ENCODE data around the gene ATP10A. TPM values are rescaled to one million over a fixed set of nuclear protein-coding genes. Genes with fewer than 3 reads are reported as not detected.

Gene ATP10A
- total RNA-seq, 1 experiment from 2014 or later, result 3.9 TPM

DNA sequence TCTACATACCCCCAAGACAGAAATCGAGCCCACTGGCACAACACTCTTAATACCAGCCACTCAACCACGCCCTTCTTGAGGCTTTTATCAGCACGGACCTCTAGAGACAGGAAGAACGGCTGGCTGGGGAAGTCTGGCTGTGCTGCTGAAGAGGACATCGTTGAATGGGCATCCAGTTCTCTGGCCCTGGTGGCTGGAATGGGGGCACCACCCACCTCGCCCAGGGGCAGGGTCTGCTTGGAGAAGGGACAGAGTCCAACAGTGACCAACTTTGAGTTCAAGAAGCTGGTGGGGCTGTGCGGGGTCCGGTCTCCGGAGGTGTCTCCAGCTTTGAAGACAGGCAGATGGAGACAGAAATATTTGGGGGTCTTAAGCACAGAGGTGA, 77.5 kb downstream of the ATP10A start:
- Mint-ChIP-seq H3K4me3 (no peak overlapping the region), H3K36me3 (ENCODE audit: insufficient read depth in 1 of 3, low read depth in 3 of 3) (no peaks in the 10 kb centered on the region), H3K9me3 (no peaks in the 10 kb centered on the region; a peak in 1 of 5 replicates), H3K27me3 (ENCODE audit: low read depth) (peaks cover 3% of the 10 kb centered on the region; the same call in 1 of the 2 replicates), H3K27ac (peak overlapping the region in 2 of 3 experiments; percentile 20 to 89; a peak in 2 of 7 replicates), H3K4me1 (peaks cover 27 to 34% of the 10 kb centered on the region in 2 experiments)
- no peak overlapping the region for H3K18ac ChIP-seq (ENCODE audit: insufficient read length, low read depth, low read length)
- no peaks in the 10 kb centered on the region for H3K27me3 ChIP-seq (ENCODE audit: insufficient read depth, low read length)
- H2BK5ac ChIP-seq (ENCODE audit: insufficient read length, low read length), result no peak overlapping the region
- no peaks in the 10 kb centered on the region for H4K20me1 ChIP-seq (ENCODE audit: control insufficient read depth, insufficient read depth, insufficient read length)
- TF ChIP-seq, protein P1, sequence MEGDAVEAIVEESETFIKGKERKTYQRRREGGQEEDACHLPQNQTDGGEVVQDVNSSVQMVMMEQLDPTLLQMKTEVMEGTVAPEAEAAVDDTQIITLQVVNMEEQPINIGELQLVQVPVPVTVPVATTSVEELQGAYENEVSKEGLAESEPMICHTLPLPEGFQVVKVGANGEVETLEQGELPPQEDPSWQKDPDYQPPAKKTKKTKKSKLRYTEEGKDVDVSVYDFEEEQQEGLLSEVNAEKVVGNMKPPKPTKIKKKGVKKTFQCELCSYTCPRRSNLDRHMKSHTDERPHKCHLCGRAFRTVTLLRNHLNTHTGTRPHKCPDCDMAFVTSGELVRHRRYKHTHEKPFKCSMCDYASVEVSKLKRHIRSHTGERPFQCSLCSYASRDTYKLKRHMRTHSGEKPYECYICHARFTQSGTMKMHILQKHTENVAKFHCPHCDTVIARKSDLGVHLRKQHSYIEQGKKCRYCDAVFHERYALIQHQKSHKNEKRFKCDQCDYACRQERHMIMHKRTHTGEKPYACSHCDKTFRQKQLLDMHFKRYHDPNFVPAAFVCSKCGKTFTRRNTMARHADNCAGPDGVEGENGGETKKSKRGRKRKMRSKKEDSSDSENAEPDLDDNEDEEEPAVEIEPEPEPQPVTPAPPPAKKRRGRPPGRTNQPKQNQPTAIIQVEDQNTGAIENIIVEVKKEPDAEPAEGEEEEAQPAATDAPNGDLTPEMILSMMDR (conservative IDR thresholded peaks at IDR 0.05), result no peak
- H2BK15ac ChIP-seq (ENCODE audit: low read depth, low read length), result no peak overlapping the region
- no peak overlapping the region for H4K91ac ChIP-seq (ENCODE audit: insufficient read length, low read depth, low read length)
- no peak overlapping the region for H3K27ac ChIP-seq (ENCODE audit: insufficient read length, low read depth, low read length)
- no peak overlapping the region for H2BK12ac ChIP-seq (ENCODE audit: insufficient read length, low read depth, low read length)
- H3T11ph ChIP-seq (ENCODE audit: low read length), result no peak overlapping the region
- no peak overlapping the region for H2BK120ac ChIP-seq (ENCODE audit: low read depth, low read length, poor library complexity, severe bottlenecking)
- H3K23me2 ChIP-seq (ENCODE audit: insufficient read length, low read depth, low read length, poor library complexity, severe bottlenecking), result no peaks in the 10 kb centered on the region
- no peak overlapping the region for H3K9ac ChIP-seq (ENCODE audit: extremely low read depth, insufficient read length, low read length)
- H3K4ac ChIP-seq (ENCODE audit: low read depth, low read length), result no peak overlapping the region
- H3K4me2 ChIP-seq (ENCODE audit: insufficient read depth, insufficient read length, low read length), result no peak overlapping the region
- peaks cover 4% of the 10 kb centered on the region; the same call in 1 of the 2 replicates for H3K4me1 ChIP-seq (ENCODE audit: insufficient read depth, low read length)
- no peak overlapping the region for H3K56ac ChIP-seq (ENCODE audit: insufficient read length, low read depth, low read length)
- no peak overlapping the region for H3K14ac ChIP-seq (ENCODE audit: insufficient read depth, low read length)
- H3K9me3 ChIP-seq (ENCODE audit: control insufficient read depth, low read depth, low read length), result no peaks in the 10 kb centered on the region
- DNase-seq, result no peak
- no CpG with 5 or more reads among the region's 9 CpGs for WGBS (ENCODE audit: extremely low coverage, insufficient read length, low lambda C conversion rate)
- no peak overlapping the region for H2AFZ ChIP-seq (ENCODE audit: low read length)
- H4K5ac ChIP-seq (ENCODE audit: insufficient read length, low read depth, low read length), result no peak overlapping the region
- H3K79me2 ChIP-seq (ENCODE audit: insufficient read depth, low read length), result no peaks in the 10 kb centered on the region
- H3K23ac ChIP-seq (ENCODE audit: insufficient read length, low read depth, low read length), result no peak overlapping the region
- H2AK5ac ChIP-seq (ENCODE audit: insufficient read length, low read length), result no peak overlapping the region
- H4K8ac ChIP-seq (replicated peaks; ENCODE audit: insufficient read length, low read depth, low read length), result no peak overlapping the region
- H2BK20ac ChIP-seq (ENCODE audit: low read depth, low read length, poor library complexity, severe bottlenecking), result no peak overlapping the region
- H3K79me1 ChIP-seq (ENCODE audit: insufficient read depth, low read depth, low read length, poor library complexity, severe bottlenecking), result no peaks in the 10 kb centered on the region
